B cell (primary cell): Measurements from ENCODE around the gene FAT3. TPM values are rescaled to one million over a fixed set of nuclear protein-coding genes. Genes with fewer than 3 reads are reported as not detected.

ENCODE experiments used
- ATAC-seq: fragments of 200-7000 bp; cut with Tn5 transposase; one replicate; pipeline ENCODE4 v1.10.0; 2021; ENCODE audit warnings: low read depth, mild to moderate bottlenecking, moderate number of reproducible peaks, moderate library complexity
- CTCF ChIA-PET: fragments of 350-600 bp; sonication (Branson Sonifier 250); formaldehyde crosslinking; loops from one replicate; lab custom pipeline; 2021; ENCODE audit warnings: antibody characterized with exemption, inconsistent platforms; lab: Charles Lee
- POLR2A ChIA-PET: fragments of 350-600 bp; sonication (Branson Sonifier 250); formaldehyde crosslinking; loops from one replicate; lab custom pipeline; 2021; ENCODE audit warnings: antibody characterized with exemption; lab: Charles Lee
- DNase-seq: peaks from one replicate; pipeline ENCODE4 v3.0.0; 2013
- H2AFZ ChIP-seq: 2 replicates; pipeline ENCODE4 v1.6.1; 2012; ENCODE audit warnings: mild to moderate bottlenecking, low read depth, low read length; ENCODE audit not compliant: insufficient read depth, poor library complexity, severe bottlenecking
- H3K27ac ChIP-seq, 2 donors: 1 replicate in 1 of 2; 2 replicates in 1 of 2; pipeline ENCODE4 v1.5.1; 2012 to 2013; ENCODE audit warnings: low read length in 2 of 2, mild to moderate bottlenecking in 2 of 2, moderate library complexity in 1 of 2
- H3K27me3 ChIP-seq, 4 experiments: fragments of 200-600 bp in 1 of 4; sonication (generic) in 1 of 4; replicated peaks in 1 of 4; 1 replicate in 2 of 4; 2 replicates in 2 of 4; pipeline versions ENCODE4 v1.6.1 to v1.7.0; 2013 to 2016; ENCODE audit warnings: low read length in 3 of 4, mild to moderate bottlenecking in 2 of 4, mixed read lengths in 1 of 4, moderate library complexity in 1 of 4; ENCODE audit not compliant: insufficient read depth in 4 of 4, control insufficient read depth in 3 of 4; ENCODE audit errors: control extremely low read depth in 1 of 4
- H3K36me3 ChIP-seq, 2 experiments: replicated peaks in 1 of 2; 1 replicate in 1 of 2; 2 replicates in 1 of 2; pipeline versions ENCODE4 v1.6.1 to v1.7.1; 2013; ENCODE audit warnings: low read length in 1 of 2; ENCODE audit not compliant: insufficient read depth in 2 of 2, control insufficient read depth in 1 of 2; ENCODE audit errors: control extremely low read depth in 1 of 2, extremely low read depth in 1 of 2
- H3K4me1 ChIP-seq, 2 donors: fragments of 200-600 bp in 1 of 2; sonication (generic) in 1 of 2; 1 replicate in 1 of 2; 2 replicates in 1 of 2; pipeline versions ENCODE4 v1.5.1 to v1.6.1; 2013 to 2017; ENCODE audit warnings: low read length in 2 of 2; ENCODE audit not compliant: control insufficient read depth in 2 of 2, insufficient read depth in 2 of 2
- H3K4me2 ChIP-seq: replicated peaks from 2 replicates; pipeline ENCODE3; 2012; ENCODE audit warnings: mild to moderate bottlenecking, low read depth, low read length; ENCODE audit not compliant: poor library complexity, severe bottlenecking
- H3K4me3 ChIP-seq, 5 experiments: fragments of 200-600 bp in 1 of 5; sonication (generic) in 1 of 5; 1 replicate in 3 of 5; 2 replicates in 2 of 5; pipeline versions ENCODE4 v1.5.1 to v1.7.0; 2011 to 2016; ENCODE audit warnings: low read length in 4 of 5, mild to moderate bottlenecking in 4 of 5, low read depth in 2 of 5, control low read depth in 1 of 5, moderate library complexity in 1 of 5; ENCODE audit not compliant: insufficient read depth in 1 of 5; ENCODE audit errors: control extremely low read depth in 1 of 5, extremely low read depth in 1 of 5
- H3K79me2 ChIP-seq: fragments of 200-600 bp; sonication (generic); one replicate; pipeline ENCODE4 v1.6.0; 2016; ENCODE audit warnings: low read length; ENCODE audit not compliant: control insufficient read depth, insufficient read depth
- H3K9ac ChIP-seq: fragments of 200-600 bp; sonication (generic); 2 replicates; pipeline ENCODE4 v1.6.1; 2017; ENCODE audit warnings: mild to moderate bottlenecking, low read length, moderate library complexity
- H3K9me3 ChIP-seq, 3 donors: one replicate each; pipeline versions ENCODE4 v1.6.1 to v1.7.1; 2013; ENCODE audit warnings: low read length in 2 of 3; ENCODE audit not compliant: control insufficient read depth in 2 of 3, insufficient read depth in 1 of 3; ENCODE audit errors: control extremely low read depth in 1 of 3
- H4K20me1 ChIP-seq: 2 replicates; pipeline ENCODE4 v1.6.0; 2012; ENCODE audit warnings: mild to moderate bottlenecking, low read length; ENCODE audit not compliant: insufficient read depth, control insufficient read depth, poor library complexity, severe bottlenecking
- H3K27ac Mint-ChIP-seq: one replicate; pipeline ENCODE4 v1.8.0; 2021; ENCODE audit warnings: mixed read lengths
- H3K27me3 Mint-ChIP-seq: one replicate; pipeline ENCODE4 v1.8.0; 2021; ENCODE audit warnings: mixed read lengths
- H3K4me1 Mint-ChIP-seq: one replicate; pipeline ENCODE4 v1.8.0; 2021; ENCODE audit warnings: mixed read lengths
- H3K4me3 Mint-ChIP-seq: one replicate; pipeline ENCODE4 v1.8.0; 2021; ENCODE audit warnings: mixed read lengths
- H3K9me3 Mint-ChIP-seq: one replicate; pipeline ENCODE4 v1.8.0; 2022; ENCODE audit warnings: mixed read lengths; ENCODE audit not compliant: insufficient read depth
- CTCF ChIP-seq: fragments of 200-600 bp; IDR thresholded peaks from one replicate; pipeline ENCODE4 v1.8.0; 2022; ENCODE audit warnings: antibody characterized with exemption, mild to moderate bottlenecking
- EZH2 ChIP-seq: IDR thresholded peaks from 2 replicates; pipeline ENCODE4 v1.6.1; 2012; ENCODE audit warnings: borderline replicate concordance, low read depth, mild to moderate bottlenecking, moderate library complexity, low read length; ENCODE audit not compliant: insufficient read depth, poor library complexity, severe bottlenecking
- WGBS: methylation state at CpG from one replicate; pipeline ENCODE4 v1.1.5; 2013; ENCODE audit warnings: missing lambda C conversion rate; ENCODE audit not compliant: insufficient coverage; 5-methylcytosine and 5-hydroxymethylcytosine counted together
- intact Hi-C: fragments of 100-400 bp; cut with micrococcal nuclease; formaldehyde crosslinking; loops from one replicate; pipeline ENCODE4 v1.10.0; 2022
- polyA plus RNA-seq: library from polyadenylated mRNA; depleted of rRNA; stranded (reverse); fragments of >200 nt; gene quantifications from 2 replicates; pipeline ENCODE4 v1.2.3, GENCODE V29; 2012
- total RNA-seq, 2 donors: library from RNA; stranded (reverse); fragments of 120-200 nt in 1 of 2; gene quantifications; 1 replicate in 1 of 2; 2 replicates in 1 of 2; pipeline versions ENCODE4 v1.2.3 to v1.2.4, GENCODE V29; 2013 to 2022

The FAT3 gene
- total and polyA plus RNA-seq, 2 donors (not counting 1 experiment from before 2014, with no cell fraction given): not detected

- no peak overlapping the region for H2AFZ ChIP-seq
- no peak overlapping the region for H3K4me3 ChIP-seq
- Mint-ChIP-seq H3K27me3 (no peaks in the 10 kb centered on the region), H3K4me3 (no peak overlapping the region), H3K4me1 (no peaks in the 10 kb centered on the region), H3K9me3 (no peaks in the 10 kb centered on the region), H3K27ac (no peak overlapping the region)
- no peak for TF ChIP-seq CTCF
- no peak for TF ChIP-seq EZH2
- no peaks in the 10 kb centered on the region for H3K36me3 ChIP-seq
- DNase-seq (no peak), ATAC-seq (no peak)
- no peaks in the 10 kb centered on the region for H3K79me2 ChIP-seq
- H3K4me2 ChIP-seq: no peak overlapping the region
- H4K20me1 ChIP-seq: no peaks in the 10 kb centered on the region
- H3K9me3 ChIP-seq: no peaks in the 10 kb centered on the region
- no peaks in the 10 kb centered on the region for H3K4me1 ChIP-seq
- H3K9ac ChIP-seq: no peak overlapping the region
- intact Hi-C loops: no loop called here
- H3K27me3 ChIP-seq: no peaks in the 10 kb centered on the region
- ChIA-PET CTCF (no interaction called here), POLR2A (no interaction called here)
- no peak overlapping the region for H3K27ac ChIP-seq
- WGBS: 71% methylated on average over 1 of the region's 4 CpGs
Measured at GRCh38 chr11:92253945-92254344, 29.3 kb downstream of the FAT3 start.

GRCh38 chr11:92257536-92257935 lies 32.9 kb downstream of the FAT3 start:
- Histone ChIP-seq H3K9me3 (no peaks in the 10 kb centered on the region), H4K20me1 (no peaks in the 10 kb centered on the region), H3K36me3 (no peaks in the 10 kb centered on the region), H3K4me2 (no peak overlapping the region), H3K4me3 (no peak overlapping the region), H3K9ac (no peak overlapping the region), H3K4me1 (no peaks in the 10 kb centered on the region), H2AFZ (no peak overlapping the region), H3K27me3 (no peaks in the 10 kb centered on the region), H3K79me2 (no peaks in the 10 kb centered on the region), H3K27ac (no peak overlapping the region)
- POLR2A ChIA-PET: no interaction called here
- WGBS: no CpG with 5 or more reads among the region's 4 CpGs
- TF ChIP-seq EZH2 (no peak), CTCF (no peak)
- intact Hi-C loops: no loop called here
- Mint-ChIP-seq H3K9me3 (no peaks in the 10 kb centered on the region), H3K4me3 (no peak overlapping the region), H3K27ac (no peak overlapping the region), H3K27me3 (no peaks in the 10 kb centered on the region), H3K4me1 (no peaks in the 10 kb centered on the region)
- CTCF ChIA-PET: no interaction called here
- DNase-seq: no peak
- ATAC-seq: no peak
